ENCODE measurements around the gene ZNF799. TPM values are rescaled to one million over a fixed set of nuclear protein-coding genes. Genes with fewer than 3 reads are reported as not detected.
"Not testable (repeated sequence)": the region's sequence is repeated elsewhere in the genome, so short reads cannot be mapped to it uniquely, and the experiment has no call there.

ZNF799 gene
- total and polyA plus RNA-seq, 4 donors = 3.6 to 9.8 (median 5.8) TPM

DNA sequence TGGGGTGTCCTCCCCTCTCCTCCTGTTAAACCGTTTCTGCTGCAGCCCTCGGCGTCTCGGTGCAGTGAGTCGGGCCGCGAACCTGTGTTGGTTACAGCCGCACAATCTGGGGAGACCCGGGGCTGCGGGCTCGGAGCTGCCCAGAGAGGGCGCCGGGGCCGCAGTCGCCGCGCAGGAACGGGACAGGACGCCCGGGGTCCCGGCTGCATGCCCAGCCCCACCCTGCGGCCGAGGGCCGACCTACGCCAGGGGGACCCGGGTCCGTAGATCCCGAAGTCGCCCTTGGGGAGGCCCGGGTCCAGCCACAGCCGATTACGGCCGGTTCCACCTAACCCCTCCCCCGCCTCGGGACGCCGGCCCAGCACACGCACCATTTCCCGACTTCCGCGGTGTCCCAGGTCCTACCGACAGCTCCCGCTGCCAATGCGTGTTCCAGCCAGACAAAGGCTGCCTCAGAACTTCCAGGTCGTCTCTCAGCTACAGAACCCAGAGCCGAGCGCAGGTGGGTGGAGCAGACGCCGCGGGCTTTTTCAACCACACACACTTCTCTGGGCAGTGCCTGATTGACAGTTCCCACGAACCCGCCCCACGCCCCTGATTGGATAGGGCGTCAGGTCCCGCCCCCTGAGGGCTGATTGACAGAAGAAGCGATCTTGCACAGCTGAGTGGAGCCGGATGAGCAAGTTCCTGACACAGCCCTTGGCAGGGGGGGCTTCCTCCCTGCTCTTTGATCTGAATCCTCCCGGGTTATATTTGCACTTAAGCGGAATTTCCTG lies 39.7 kb upstream of the ZNF799 start, which contains the start of gene ZNF443:
Gene ZNF443 (minus strand): TSS at position 481 of the 776 bp plus-strand sequence. CDS start 107 bp downstream, at position 374.
- TF ChIP-seq, protein P1, sequence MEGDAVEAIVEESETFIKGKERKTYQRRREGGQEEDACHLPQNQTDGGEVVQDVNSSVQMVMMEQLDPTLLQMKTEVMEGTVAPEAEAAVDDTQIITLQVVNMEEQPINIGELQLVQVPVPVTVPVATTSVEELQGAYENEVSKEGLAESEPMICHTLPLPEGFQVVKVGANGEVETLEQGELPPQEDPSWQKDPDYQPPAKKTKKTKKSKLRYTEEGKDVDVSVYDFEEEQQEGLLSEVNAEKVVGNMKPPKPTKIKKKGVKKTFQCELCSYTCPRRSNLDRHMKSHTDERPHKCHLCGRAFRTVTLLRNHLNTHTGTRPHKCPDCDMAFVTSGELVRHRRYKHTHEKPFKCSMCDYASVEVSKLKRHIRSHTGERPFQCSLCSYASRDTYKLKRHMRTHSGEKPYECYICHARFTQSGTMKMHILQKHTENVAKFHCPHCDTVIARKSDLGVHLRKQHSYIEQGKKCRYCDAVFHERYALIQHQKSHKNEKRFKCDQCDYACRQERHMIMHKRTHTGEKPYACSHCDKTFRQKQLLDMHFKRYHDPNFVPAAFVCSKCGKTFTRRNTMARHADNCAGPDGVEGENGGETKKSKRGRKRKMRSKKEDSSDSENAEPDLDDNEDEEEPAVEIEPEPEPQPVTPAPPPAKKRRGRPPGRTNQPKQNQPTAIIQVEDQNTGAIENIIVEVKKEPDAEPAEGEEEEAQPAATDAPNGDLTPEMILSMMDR (IDR thresholded peaks at IDR 0.05; ENCODE audit: control extremely low read depth, extremely low read depth) = no peak
- Histone ChIP-seq H3K9ac (ENCODE audit: insufficient read depth in 1 of 2, low read length in 2 of 2) (peak within 1 kb of the TSS in 1 of 2 donors; percentile 82), H3K9me3 (ENCODE audit: control insufficient read depth in 4 of 4, insufficient read depth in 3 of 4, low read length in 3 of 4) (peaks cover 0 to 3% (median 0%) of the 10 kb centered on the region in 4 donors), H3K27ac (ENCODE audit: low read depth in 1 of 2, low read length in 1 of 2) (peak within 1 kb of the TSS; percentile 80 to 90), H3K36me3 (ENCODE audit: control insufficient read depth in 4 of 4, insufficient read depth in 4 of 4, low read length in 4 of 4) (no peaks in the 10 kb centered on the region), H3K4me3 (peak within 1 kb of the TSS; percentile 75), H3K27me3 (ENCODE audit: control insufficient read depth in 3 of 3, insufficient read depth in 3 of 3, low read length in 2 of 3) (no peaks in the 10 kb centered on the region), H3K4me1 (ENCODE audit: control insufficient read depth in 5 of 5, insufficient read depth in 5 of 5, low read length in 5 of 5) (peaks cover 0 to 6% (median 0%) of the 10 kb centered on the region in 5 donors)
- DNase-seq = peak; percentile 98 to 99 (median 99)
- WGBS, 2 donors = 0% methylated on average over 45 to 59 of the region's 59 CpGs
- peak; percentile 99 for ATAC-seq (ENCODE audit: insufficient read depth, low FRiP score)

DNA sequence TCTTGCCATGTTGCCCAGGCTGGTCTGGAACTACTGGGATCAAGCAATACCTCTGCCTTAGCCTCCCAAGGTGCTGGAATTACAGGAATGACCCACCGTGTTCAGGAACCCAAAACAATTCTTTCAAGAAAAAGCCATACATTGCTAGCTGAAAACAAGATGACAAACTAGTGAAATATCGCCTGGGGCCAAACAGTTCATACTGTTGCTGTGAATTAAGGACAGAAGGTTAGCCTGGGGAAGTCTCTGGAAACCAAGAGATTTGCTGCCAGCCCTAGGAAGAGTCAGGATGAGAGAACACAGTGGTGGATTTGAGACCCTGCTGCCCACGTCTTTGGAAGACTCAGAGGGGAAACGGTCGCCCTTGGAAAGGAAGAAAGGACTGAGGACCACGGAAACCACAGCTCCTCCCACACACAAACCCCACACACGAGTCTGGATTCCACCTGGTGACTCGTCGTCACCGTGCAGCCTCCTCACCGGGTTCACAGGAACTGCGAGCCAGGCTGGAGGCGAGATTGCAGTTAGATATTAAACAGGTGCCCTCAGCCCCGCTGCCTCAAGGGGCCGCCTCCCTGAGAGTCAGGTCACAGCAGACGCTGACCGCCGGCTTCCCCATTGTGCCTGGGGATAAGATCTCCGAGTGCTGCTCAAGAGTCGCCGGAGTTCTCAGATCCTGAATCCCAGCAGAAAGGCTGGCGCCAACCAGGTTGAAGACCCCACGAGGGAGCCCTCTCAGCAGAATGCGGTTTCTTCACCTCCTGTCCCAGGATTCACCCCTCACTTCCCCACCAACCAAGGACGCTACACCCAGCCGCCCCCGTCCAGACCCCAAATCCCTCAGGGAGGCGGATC lies 38.8 kb upstream of the ZNF799 start:
- ATAC-seq (ENCODE audit: insufficient read depth, low FRiP score) = peak; percentile 24

DNA sequence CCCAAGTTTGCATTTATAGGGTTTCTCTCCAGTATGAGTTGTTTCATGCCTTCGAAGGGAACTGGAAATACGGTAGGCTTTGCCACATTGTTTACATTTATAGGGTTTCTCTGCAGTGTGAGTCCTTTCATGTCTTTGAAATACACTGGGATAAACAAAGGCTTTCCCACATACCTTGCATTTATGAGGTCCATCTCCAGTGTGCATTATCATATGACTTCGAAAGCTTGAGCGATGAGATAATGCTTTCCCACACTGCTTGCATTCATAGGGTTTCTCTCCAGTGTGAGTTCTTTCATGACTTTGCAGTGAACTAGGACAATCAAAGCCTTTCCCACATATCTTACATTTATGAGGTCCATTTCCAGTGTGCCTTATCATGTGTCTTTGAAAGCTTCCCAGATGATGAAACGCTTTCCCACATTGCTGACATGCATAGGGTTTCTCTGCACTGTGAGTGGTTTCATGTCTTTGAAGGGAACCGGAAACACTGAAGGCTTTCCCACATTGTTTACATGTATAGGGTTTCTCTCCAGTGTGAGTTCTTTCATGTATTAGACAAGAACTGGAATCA lies 29.7 kb upstream of the ZNF799 start:
- H3K9me3 ChIP-seq (ENCODE audit: control insufficient read depth in 4 of 4, insufficient read depth in 3 of 4, low read length in 3 of 4); H3K9ac ChIP-seq (ENCODE audit: insufficient read depth in 1 of 2, low read length in 2 of 2); H3K27ac ChIP-seq (ENCODE audit: low read depth in 1 of 2, low read length in 1 of 2); H3K4me3 ChIP-seq; H3K4me1 ChIP-seq (ENCODE audit: control insufficient read depth in 5 of 5, insufficient read depth in 5 of 5, low read length in 5 of 5); DNase-seq; ATAC-seq (ENCODE audit: insufficient read depth, low FRiP score); H3K27me3 ChIP-seq (ENCODE audit: control insufficient read depth in 3 of 3, insufficient read depth in 3 of 3, low read length in 2 of 3): not testable (repeated sequence)
- WGBS, 2 donors = 97 to 98% methylated on average over 6 of the region's 6 CpGs
- H3K36me3 ChIP-seq (ENCODE audit: control insufficient read depth in 4 of 4, insufficient read depth in 4 of 4, low read length in 4 of 4) = peaks cover 5 to 26% (median 16%) of the 10 kb centered on the region in 4 donors

More for the DNA sequence above, 38.8 kb upstream of the ZNF799 start:
- not testable (repeated sequence) for H3K36me3 ChIP-seq (ENCODE audit: control insufficient read depth in 4 of 4, insufficient read depth in 4 of 4, low read length in 4 of 4); H3K4me1 ChIP-seq (ENCODE audit: control insufficient read depth in 5 of 5, insufficient read depth in 5 of 5, low read length in 5 of 5); H3K9me3 ChIP-seq (ENCODE audit: control insufficient read depth in 4 of 4, insufficient read depth in 3 of 4, low read length in 3 of 4); H3K27me3 ChIP-seq (ENCODE audit: control insufficient read depth in 3 of 3, insufficient read depth in 3 of 3, low read length in 2 of 3)
- peak in 2 of 3 donors; percentile 20 to 47 for DNase-seq
- peak overlapping the region; percentile 80 to 90 for H3K27ac ChIP-seq (ENCODE audit: low read depth in 1 of 2, low read length in 1 of 2)
- H3K9ac ChIP-seq (ENCODE audit: insufficient read depth in 1 of 2, low read length in 2 of 2) = peak overlapping the region in 1 of 2 donors; percentile 68
- peak overlapping the region; percentile 75 for H3K4me3 ChIP-seq
- WGBS, 2 donors = 1% methylated on average over 21 to 24 of the region's 28 CpGs

DNA sequence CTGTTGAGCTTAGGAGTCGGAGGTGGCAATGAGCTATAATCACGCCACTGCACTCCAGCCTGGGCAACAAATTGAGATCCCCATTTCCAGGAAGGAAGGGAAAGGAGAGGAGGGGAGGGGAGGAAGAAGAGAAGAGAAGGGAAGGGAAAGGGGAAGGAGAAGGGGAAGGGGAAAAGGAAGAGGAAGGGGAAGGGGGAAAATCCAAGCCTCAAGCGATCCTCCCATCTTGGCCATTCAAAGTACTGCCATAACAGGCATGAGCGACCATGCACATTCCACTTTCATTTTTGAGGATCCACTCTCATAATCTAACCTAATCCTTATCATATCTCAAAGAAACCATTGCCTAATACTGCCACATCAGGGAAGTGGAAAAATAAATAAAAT lies 24.8 kb upstream of the ZNF799 start:
- DNase-seq (no peak), ATAC-seq (ENCODE audit: insufficient read depth, low FRiP score) (no peak)
- H3K9ac ChIP-seq (ENCODE audit: insufficient read depth in 1 of 2, low read length in 2 of 2) = no peak overlapping the region
- H3K27me3 ChIP-seq (ENCODE audit: control insufficient read depth in 3 of 3, insufficient read depth in 3 of 3, low read length in 2 of 3) = no peaks in the 10 kb centered on the region
- no peak overlapping the region for H3K27ac ChIP-seq (ENCODE audit: low read depth in 1 of 2, low read length in 1 of 2)
- peaks cover 0 to 6% (median under 1%) of the 10 kb centered on the region in 4 donors for H3K9me3 ChIP-seq (ENCODE audit: control insufficient read depth in 4 of 4, insufficient read depth in 3 of 4, low read length in 3 of 4)
- peaks cover 2 to 14% (median 9%) of the 10 kb centered on the region in 4 donors for H3K36me3 ChIP-seq (ENCODE audit: control insufficient read depth in 4 of 4, insufficient read depth in 4 of 4, low read length in 4 of 4)
- WGBS, 2 donors = 92 to 97% methylated on average over 4 of the region's 4 CpGs
- TF ChIP-seq, protein P1 (IDR thresholded peaks at IDR 0.05; ENCODE audit: control extremely low read depth, extremely low read depth) = no peak
- no peak overlapping the region for H3K4me3 ChIP-seq
- H3K4me1 ChIP-seq (ENCODE audit: control insufficient read depth in 5 of 5, insufficient read depth in 5 of 5, low read length in 5 of 5) = no peaks in the 10 kb centered on the region
